GM21381 (cell line): ENCODE data around the gene GTPBP1.

Source experiments
- ATAC-seq: cut with Tn5 transposase; IDR thresholded peaks from one replicate; pipeline ENCODE4 v1.9.1; 2021; ENCODE audit warnings: mild to moderate bottlenecking, moderate library complexity; ENCODE audit not compliant: unreplicated experiment

Gene GTPBP1

DNA sequence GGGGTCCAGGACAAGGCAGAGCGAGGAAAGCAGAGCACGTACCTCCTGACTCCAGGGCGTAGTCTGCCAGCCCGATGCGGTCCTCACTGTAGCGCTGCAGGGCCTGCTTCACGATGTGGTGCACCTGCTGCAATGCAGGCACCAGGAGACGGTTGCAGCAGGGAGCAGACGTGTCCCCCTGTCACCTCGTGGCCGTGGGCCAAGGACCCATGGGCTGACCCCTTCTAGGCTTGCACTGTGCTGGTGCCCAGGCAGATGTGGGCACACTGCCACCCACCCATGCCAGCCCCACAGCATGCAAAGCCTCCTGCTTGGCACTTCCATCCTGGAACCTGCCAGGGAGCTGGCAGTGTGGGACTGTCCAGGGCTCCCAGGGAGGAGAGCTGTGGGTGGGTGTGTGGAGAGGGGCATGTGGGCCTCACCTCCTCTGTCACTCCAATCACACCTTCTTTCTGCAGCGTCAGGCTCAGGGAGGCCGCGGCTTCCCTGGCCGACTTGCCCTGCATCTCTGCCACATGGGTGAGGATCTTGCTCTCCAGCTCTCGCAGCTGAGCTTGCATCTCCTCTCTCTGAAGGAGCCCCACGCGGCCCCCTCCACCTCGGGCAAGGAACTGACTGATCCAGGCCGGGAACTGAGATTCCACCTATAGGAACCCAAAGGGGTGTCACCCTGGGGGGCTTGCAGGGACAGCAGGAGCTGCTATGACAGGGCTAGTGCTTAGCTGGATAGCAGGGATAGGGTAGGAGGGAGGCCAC lies 33.7 kb downstream of the GTPBP1 start:
- no peak for ATAC-seq

DNA sequence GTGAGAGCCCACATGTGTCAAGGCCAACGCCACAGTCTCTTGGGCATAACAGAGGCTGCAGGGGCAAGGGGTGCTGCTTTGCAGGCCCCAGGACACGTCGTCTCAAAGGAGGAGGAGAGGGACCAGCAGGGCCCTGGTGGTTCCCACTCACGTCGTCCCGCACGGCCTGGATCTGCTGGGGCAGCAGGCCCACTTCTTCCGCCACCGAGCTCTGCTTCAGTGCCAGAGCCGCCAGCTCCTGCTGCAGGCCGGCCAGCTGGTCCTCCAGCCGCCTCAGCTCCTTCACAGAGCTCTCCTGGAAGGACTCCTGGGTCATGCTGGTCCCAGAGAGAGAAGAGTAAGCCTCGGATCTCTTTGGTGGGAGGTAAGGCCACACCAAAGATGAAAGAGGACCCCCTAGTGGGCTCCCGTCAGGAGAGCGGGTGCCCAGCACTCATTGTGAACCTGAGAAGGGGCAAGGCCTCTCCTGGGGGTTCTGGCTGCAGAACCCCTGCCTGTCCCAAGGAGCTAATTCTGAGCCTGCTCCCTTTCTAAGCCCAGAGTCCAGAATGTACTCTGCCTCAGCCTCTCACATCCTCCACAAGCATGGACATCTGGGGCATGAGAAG lies 34.5 kb downstream of the GTPBP1 start:
- ATAC-seq: no peak

DNA sequence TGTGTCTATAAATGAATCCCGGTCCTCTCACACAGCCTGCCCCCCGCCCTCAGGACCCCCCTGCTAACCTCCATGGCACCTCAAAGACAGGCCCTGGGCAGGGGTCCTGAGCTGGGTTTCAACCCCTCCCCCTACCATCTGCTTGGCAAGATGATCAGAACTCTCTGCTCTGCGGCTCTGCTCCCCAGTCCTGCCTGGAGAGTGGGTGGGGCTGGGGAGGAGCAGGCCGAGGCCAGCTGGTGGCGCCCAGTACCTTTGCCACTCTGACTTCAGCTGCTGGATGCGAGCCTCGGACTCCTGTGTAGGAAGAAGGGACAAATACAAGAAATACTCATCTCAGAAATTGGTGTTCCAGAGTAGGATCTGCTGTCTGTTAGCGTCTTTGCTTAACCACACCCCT lies 35.0 kb downstream of the GTPBP1 start:
- no peak for ATAC-seq

DNA sequence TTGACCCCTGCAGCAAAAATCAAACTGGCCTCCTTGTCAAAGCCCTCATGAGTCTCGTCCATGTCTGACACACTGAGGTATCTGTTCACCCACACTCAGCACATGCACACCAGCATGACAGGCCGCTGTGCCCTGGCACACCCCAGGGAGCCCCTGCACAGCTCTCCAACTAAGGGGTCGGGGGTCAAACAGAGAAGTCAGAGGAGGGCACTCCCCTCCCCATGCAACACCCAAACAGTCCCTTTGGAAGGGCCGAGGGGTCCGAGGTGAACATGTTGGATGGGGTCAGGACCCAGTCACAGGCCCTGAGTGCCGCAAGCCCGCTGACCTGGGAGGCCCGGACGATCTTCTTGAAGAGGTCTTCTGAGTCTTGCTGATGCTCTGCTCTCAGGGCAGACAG lies 35.4 kb downstream of the GTPBP1 start:
- ATAC-seq: no peak

DNA sequence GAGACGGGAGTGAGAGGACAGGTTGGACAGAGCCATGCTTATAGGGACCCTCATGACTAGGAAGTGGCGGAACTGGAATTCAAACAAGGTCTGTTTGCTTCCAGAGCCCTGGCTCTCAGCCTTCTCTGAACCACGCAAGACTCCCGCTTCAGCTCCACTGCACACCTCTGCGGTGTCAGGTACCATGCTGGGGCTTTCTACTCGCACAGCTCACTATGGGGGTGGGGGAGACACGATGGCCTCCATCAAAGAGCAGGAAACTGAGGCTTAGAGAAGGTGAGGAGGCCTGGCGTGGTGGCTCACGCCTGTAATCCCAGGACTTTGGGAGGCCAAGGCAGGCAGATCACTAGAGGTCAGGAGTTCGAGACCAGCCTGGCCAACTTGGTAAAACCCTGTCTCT lies 35.8 kb downstream of the GTPBP1 start:
- ATAC-seq: no peak

DNA sequence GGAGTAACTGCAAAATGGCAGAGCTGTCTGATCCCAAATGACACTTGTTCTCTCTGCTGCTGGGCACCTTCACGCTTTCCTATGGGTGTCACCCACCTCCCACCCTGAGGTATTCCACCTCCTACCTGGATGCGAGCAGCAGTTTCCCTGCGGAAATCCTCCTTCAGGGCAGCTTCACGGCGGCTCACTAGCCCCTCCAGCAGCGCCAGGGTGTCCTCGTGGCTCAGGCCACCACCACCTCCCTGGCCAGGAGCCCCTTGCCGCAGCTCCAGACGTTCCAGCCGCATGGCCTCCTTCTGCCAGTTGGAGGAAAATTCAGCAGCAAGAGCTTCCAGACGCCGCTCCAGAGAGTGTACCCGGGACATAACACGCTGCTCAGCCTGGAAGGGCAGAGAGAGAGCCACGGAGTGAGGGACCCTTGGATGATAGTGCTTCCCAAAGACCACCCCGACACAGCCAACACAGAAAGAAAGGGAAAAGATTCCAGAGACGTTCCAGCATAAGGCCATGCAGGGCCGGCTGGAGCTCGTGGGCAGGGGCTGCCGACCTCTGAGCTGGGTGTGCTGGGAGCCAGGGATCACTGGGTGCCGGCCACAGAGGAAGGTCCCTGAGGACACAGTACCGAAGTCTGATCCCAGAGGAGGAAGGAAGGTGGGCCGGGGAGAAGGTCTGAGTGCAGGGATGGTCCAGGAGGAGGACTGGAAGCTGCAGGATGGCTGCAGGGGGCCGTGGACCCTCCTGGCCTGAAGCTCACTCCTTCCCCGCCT lies 36.6 kb downstream of the GTPBP1 start:
- no peak for ATAC-seq

DNA sequence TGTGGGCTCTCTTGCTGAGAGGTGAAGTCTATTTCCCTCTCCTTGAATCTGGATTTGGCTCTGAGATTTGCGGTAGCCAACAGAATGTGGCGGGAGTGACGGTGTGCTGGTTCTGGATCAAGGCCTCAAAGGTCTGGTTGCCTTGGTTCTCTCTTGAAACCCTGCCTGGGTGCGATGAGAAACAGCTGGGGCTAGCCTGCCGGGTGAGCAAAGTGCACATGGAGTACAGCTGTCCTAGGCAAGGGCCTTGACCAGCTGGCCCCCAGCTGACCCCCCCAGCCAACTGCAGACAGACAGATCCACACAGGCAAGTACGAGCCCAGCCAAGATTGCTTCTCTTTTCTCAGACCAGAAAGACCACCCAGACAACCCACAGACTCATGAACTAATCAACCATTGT lies 39.2 kb downstream of the GTPBP1 start:
- no peak for ATAC-seq

DNA sequence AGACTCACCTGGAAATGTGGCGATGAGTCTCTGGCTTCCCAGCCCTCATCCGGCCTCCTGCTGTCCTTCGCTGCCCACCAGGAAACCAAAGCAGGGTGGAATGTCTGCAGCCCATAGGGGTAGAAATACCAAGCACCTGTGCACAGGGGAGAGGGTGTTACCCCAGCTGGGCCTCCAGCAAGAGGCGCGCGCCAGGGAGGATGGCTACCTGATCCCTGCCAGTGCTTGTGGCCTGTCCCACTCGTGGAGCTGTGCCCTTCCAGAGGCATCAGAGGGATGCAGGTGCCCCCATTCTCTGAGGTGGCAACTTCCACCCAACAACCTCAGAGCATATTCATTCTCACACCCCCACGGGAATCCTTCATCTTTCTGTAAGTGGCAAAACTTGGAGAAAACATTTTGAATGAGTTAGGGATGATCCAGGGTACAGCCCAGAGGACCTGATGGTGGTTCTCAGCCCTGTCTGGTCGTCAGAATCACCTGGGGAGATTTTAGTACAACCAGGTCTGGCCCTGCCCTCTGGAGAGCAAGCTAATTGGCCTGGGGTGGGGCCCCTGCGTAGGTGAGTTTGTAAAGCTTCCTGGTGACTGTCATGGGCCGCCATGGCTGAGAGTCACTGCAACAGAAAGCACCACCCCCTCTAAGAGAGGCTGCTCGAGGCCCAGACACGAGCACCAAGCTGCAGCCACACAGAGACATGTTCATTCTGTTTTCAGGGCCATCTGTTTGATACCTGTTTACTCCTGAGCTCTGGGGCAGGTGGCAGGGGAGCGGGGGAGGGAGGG lies 40.1 kb downstream of the GTPBP1 start:
- ATAC-seq: no peak

DNA sequence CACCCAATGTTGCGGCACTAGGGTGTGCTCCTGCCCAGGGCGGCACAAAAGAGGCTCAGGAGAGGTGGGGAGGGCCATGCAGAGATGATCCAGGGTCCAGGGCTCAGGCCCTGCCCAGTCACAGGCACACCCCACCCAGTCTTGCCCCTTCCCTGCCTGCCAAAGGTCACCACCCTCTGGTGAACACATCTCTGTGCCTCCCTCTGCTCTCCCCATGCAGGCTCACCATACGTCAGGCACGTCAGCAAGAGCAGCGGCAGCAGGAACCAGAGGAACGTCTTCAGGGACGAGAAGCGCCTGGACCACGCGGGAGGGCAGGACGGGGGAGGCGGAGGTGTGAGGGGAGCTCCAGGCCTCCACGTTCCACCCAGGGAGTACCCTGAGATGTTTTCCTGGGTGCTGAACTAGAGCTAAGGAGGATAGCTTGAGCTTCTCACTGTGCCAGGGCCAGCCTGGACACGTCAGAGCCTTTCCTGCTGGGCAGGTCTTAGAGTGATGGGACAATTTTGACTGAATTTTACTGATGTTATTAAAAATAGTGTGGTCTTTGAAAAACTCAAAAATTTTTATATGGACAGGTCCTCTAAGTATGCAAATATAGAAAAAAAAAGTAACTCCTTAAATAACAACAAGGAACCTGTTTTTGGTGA lies 42.9 kb downstream of the GTPBP1 start:
- ATAC-seq: no peak

DNA sequence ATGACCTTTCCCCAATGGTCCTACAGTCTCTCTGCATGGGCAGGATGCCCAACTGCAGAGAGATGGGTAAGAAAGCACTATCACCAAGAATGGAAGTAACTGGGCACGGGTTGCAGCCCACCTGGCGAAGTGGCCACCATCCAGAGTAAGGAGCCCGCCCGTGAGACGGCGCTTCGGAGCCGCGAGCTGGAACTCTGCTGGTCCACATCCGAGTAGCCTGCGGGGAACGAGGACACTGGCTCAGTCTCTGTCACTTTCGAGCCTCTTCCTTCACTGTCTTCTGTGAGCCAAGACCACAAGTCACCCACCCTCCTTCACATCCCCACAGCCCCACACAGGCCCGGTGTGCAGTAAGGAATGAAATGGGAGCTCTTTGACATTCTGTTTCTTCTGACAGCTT lies 44.4 kb downstream of the GTPBP1 start:
- no peak for ATAC-seq

DNA sequence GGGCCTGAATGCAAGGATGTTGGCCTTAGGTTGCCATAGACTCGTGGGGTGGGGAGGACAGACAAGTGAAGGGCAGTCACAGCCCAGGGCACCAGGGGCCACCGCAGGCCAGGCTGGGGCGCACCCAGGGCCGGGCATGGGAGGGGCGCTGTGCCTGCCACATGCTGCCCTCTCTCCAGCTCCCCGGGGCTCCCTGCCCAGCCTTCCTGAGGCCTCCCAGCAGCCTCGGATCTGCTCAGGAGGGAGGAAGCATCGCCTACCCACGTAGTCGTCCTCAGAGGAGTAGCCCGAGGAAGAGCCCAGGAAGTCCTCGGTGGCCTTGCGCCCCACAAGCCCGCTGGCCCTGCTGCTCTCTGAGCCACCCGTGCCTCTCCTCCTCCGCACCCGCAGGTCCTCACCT lies 44.9 kb downstream of the GTPBP1 start:
- no peak for ATAC-seq

DNA sequence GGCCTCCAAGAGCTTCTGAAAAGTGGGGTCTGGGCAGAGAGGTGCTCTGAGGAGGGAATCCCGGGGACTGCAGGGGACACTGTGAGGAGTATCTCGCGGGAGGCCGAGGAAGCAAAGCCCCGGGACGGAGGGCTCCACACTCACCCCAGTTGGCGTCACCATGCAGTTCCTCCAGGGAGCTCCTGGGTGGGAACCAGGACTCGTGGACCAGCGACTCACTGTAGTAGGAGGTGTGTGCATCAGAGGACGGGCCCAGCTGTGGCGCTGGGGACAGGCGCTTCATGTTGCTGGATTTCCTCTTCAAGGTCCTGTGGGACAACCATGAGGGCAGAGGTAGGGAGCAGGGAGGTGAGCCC lies 45.3 kb downstream of the GTPBP1 start:
- no peak for ATAC-seq

DNA sequence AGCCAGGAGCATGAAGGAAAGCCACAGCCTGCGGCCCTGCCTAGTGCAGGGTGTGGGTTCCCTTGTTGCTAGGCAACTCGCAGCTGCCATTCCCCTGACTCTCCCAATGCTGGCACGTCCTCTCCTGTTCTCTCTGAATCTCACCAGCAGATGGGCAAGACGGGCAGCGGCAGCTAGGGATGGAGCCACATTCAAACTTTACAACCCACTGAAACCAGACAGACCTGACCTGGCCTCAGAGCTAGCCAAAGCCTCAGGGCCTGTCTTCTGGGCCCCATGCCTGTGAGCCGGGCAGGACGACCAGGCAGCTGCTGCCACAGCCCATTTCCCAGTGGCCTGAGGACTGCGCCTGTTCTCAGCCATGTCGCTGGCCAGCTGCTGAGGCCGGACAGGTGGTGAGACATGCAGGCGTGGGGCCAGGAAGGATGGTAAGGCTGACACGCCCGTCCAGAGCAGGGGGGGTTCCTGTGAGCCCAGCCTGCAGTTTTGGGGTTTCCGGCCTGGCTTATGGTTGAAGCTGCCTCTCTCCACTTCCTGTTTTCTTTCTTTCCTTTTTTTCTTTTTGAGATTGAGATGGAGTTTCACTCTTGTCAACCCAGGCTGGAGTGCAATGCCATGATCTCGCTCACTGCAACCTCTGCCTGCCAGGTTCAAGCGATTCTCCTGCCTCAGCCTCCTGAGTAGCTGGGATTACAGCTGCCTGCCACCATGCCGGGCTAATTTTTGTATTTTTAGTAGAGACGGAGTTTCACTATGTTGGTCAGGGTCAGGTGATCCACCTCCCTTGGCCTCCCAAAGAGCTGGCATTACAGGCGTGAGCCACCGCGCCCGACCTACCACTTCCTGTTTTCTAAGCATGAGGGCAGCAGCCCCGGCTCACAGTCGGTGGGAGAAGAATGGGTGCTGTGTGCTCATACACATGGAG lies 45.9 kb downstream of the GTPBP1 start:
- ATAC-seq: peak; percentile 42

DNA sequence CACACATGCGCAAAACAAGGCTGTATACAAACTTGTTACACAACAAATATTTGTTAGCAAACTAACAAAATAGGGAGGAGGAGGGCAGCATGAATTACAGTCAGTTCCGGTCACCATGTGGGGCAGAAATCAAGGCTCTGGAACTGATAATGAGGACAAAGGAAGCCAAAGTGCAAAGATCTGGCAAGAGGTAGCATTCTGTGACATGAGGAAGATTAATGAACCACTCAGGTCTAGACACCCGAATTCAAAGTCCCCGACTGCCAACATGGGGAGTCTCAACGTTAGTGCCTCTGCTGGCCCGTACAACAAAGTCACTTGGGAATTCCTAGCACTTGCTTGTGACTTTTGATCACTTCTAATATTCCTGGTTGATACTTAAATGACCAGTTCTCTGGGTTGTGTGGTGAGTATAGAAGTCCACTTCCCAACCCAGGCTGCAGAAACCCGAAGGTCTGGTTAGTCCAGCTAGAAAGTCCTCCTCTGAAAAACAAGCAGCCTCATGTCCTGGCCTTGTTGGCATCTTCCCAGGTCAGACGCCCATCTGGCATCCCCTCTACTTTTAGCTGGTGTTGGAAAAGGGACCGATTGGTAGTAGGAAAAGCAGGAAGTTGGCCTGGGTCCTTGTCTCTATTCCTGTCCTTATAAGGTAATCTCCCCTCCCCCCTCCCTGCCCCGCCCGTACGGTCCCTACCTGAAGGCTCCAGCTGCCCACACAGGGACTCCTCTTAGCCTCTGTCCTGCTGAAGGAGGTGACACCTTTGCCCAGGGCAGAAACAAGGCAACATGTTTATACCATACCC lies 48.4 kb downstream of the GTPBP1 start:
- ATAC-seq: no peak

DNA sequence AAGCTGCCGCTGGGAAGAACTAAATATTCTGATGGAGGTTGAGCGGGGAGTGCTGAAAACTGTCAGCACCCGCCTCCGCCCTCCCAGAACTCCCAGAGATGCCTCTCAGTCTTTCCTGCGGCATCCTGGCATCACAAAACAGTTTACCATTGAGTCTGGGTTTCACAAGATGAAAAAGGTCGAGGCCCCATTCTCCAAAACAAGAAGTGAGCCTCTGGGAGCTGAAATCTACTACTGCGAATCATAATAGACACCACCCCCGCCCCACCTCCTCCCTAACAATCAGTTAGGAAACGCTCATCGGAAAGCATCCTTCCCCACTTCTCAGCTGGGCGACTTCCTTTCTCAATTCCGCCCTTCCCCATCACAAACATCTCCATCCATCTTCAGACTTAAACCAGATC lies 49.0 kb downstream of the GTPBP1 start:
- no peak for ATAC-seq

DNA sequence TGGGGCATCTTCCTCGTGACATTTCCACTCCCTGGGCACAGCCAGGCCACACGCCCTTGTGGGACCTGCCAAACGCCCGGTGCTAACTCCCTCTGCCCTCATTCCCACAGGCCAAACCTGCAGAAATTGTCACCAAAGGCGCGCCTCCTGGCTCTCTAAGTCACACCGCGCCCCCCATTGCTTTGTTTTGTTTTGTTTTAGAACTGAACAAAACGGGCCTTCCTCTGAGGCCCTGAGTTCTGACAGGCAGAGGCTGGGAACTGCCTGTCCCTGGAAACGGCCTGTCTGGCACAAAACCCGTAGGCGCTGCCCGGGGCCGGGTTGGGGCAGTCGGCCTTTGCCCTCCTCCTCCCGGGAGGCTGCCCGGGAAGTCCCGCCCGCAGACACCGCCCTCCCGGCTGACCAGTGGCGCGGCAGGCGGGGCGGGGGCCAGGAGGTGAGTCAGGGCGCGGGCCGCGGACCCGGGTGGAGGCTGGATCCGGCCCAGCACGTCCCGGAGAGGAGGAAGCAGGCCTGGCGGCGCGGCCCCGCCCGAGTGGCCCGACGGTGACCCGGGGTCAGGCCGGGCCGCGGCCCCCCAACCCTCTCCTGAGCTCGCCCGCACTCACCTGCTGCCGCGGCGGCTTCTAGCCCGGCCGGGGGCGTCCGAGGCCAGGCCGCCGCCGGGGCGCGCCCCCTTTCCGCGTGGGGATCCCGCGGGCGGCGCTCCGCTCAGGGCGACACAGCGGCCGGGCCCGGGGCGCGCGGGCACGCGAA lies 49.6 kb downstream of the GTPBP1 start:
- ATAC-seq: peak; percentile 37

DNA sequence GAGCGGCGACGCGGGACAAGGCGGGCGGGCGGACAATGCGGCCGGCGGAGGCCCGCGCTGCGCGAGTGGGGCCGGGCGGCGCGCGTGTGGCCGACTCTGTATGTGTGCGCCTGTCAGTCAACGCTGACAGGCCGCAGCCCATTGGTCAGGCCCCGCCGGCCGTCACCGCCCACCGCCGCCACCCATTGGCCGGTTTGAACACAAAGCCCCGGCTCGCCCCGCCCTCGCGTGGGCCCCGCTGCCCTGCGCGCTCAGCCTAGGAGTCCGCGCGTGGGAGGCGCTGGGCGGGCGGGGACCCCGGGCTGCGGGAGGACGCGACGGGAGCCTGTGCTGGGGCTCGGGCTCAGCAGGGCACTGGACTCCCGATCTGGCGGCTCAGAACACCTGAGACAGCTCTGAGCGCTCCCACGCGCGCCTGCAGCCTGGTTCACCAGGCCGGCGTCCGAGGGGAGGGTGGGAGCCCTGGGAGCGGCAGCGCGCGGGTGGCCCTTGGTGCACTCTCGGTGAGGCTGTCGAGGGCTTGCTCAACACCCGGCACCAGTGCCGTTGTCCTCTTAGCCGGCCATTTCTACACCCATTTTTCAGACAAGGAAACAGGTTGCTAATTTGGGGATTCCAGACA lies 50.3 kb downstream of the GTPBP1 start, which contains the start of gene SUN2:
SUN2 (minus strand) TSS at position 88 of the 622 bp plus-strand sequence. CDS start 3,370 bp downstream, outside the sequence.
- ATAC-seq: peak; percentile 59
